Activated CD4-positive, CD25-positive, alpha-beta regulatory T cell (primary cell): Measurements from ENCODE around the gene GRIN2C.
"Not testable (repeated sequence)": the region's sequence is repeated elsewhere in the genome, so short reads cannot be mapped to it uniquely, and the experiment has no call there.

ENCODE experiments used
- DNase-seq, 4 experiments: peaks; one replicate each; lab custom pipeline; 2025; lab: John Stamatoyannopoulos, UW

The GRIN2C gene

DNA sequence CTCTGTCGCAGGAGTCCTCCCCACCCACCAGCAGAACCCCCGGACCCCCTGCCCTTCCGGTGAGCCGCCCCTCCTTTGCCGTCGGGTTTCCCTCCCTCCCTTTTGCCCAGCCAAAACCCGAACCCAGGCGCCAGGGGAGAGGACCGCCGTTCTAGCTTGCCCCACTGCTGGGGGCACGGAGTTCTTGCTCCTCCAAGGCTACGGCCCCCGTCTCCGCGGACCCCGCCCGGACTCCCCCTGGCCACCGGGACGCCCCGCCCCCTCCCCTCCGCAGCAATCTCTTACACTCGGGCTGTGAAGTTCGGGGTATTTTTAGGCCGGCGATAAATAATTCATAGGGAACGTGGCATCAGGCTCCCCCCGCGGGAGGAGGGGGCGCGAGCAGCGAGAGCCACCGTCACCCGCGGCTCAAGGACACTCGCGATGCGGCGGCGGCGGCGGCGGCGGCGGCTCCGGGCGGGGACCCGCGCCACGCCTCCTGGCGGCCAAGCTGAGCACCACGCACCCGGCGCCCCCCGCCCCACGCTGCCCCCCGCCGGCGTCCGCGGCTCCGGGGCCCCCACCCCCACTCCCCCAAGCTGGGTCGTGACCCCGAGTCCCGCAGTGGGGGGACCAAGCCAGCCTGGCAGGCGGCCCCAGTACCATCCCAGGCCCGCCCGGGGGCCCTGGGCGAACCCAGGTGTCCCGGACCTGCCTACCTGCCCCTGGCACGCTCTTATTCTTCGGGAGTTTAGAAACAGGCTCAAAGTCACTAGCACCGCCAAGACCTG, at the start of gene GRIN2C:
Gene GRIN2C, minus strand, starts transcription at position 427 of the 770 bp plus-strand sequence. CDS start 4,793 bp downstream, outside the sequence.
- DNase-seq: no peak

DNA sequence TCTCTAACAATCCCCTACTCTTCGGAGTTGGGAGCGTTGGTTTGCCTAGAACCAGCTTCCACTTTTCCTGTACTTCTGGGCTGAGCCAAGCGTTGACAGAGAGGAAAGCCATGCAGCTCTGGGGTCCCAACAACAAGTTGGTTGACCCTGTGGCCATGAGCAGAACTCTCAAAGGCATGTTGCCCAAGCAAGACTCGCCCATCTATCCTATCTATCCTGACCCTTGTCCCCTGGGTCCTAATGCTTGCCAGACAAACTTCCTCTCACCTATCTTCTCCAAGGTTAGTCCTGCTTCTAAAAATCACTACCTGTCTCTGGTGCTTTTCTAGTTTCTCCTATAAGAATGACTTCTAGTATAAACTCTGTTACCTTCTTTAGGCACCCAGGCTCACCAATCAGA, 49.4 kb upstream of the GRIN2C start:
- DNase-seq: not testable (repeated sequence)

DNA sequence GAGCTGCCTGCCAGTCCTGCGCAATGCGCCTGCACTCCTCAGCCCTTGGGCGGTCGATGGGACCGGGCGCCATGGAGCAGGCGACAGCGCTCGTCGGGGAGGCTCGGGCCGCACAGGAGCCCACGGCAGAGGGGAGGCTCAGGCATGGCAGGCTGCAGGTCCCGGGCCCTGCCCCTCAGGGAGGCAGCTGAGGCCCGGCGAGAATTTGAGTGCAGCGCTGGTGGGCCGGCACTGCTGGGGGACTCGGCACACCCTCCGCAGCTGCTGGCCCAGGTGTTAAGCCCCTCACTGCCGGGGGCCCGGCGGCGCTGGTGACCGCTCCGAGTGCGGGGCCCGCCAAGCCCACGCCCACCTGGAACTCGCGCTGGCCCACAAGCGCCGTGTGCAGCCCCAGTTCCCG, 47.3 kb upstream of the GRIN2C start:
- no peak for DNase-seq

DNA sequence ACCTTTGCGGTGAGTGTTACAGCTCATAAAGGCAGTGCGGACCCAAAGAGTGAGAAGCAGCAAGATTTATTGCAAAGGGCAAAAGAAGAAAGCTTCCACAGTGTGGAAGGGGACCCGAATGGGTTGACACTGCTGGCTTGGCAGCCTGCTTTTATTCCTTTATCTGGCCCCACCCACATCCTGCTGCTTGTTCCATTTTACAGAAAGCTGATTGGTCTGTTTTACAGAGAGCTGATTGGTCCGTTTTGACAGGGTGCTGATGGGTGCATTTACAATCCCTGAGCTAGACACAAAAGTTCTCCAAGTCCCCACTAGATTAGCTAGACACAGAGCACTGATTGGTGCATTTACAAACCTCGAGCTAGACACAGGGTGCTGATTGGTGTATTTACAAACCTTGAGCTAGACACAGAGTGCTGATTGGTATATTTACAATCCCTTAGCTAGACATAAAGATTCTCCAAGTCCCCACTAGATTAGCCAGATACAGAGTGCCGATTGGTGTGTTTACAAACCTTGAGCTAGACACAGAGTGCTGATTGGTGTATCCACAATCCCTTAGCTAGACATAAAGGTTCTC, 46.6 kb upstream of the GRIN2C start:
- DNase-seq: not testable (repeated sequence)

DNA sequence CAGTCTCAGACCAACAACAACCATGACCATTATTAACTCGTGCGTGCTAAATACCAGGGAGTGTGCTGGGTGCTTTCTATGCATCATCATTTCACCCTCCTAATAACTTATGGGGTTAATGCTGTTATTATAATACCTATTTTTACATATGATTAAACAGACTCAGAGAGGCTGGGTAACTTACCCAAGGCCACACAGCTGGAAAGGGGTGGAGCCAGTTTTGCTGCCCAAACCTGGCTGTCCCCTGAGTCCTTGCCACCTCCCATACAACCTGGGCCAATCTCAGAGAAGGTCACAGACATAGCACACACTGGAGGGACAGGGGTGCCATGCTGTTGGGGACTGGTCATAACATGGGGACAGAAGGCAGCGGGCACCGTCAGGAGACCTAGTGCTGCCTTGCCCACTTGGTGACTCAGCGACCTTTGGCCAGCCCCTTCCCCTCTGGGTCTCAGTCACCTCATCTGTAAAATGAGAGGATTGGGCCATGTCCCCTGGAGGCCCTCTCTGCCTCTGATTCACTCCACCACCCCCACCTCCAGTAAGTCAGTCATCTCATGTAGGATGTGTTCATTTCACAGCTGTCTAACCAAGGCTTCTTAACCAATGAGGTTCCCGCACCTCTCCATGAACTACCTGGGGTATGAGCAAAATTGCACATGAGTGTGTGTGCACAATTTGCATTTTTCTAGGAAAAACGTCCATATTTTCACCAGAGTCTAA, 45.2 kb upstream of the GRIN2C start:
- no peak for DNase-seq

DNA sequence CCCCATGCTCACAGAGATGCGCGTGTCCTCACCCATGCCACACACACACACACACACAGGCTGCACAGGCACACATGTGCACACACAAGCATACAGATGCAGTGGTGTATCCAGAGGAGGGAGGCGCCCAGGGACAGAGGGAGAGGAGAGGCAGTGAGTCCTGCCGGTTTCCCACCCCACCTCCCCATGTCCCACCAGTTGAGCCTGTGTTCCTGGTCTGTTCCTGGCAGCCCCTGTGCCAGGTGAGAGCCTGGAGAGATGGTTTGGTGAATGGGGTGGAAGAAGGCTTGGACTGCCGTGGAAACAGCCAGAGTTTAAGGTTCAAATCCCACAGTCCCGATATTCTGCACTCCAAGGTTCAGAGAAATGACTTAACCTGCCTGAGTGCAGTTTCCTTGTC, 44.0 kb upstream of the GRIN2C start:
- DNase-seq: no peak

DNA sequence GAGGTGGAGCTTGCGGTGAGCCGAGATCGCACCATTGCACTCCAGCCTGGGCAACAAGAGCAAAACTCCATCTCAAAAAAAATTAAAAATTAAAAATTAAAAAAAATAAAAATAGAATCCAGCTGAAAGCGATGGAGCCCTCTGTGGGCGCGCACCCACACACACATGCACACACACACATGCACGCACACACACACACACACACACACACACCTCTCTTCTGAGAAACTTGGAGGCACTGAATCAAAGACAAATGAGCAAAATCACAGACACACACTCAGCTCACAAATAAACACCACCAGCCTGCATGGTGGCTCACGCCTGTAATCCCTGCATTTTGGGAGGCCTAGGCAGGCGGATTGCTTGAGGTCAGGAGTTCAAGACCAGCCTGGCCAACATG, 43.3 kb upstream of the GRIN2C start:
- no peak for DNase-seq

DNA sequence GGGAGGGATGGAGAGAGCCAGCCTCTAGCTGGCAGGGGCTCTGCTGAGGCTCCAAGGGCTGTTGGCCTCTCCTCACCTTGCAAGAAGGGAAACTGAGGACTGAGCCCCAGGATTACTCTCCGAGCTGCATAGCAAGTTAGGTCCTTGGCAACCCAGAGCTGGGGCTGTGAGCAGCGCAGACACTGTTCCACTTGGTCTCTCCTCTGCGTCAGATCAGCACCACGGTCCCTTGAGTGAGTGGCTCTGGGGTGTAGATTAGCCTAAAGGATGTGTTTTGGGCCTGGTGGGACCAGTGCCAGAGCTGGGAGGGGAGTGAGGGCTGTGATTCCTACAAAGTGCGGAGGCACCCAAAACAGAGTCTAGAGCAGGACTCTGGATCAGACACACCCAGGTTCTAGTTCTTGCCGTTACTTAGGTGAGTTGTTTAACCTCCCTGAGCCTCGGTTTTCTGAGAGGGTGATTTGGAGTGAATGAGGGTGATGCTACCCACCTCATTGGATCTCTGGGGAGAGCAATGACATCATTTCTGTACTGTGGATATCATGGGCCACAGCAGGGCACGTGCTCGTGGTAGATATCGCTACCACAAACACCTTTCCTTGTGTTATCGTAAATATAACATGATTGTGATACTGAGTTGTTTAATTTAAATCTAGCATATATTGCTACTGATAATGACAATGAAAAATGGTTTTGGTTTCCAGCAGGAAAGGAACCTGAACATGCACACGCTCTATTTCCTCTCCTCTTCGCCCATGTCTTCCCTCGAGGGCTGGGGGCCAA, 41.9 kb upstream of the GRIN2C start:
- no peak for DNase-seq

DNA sequence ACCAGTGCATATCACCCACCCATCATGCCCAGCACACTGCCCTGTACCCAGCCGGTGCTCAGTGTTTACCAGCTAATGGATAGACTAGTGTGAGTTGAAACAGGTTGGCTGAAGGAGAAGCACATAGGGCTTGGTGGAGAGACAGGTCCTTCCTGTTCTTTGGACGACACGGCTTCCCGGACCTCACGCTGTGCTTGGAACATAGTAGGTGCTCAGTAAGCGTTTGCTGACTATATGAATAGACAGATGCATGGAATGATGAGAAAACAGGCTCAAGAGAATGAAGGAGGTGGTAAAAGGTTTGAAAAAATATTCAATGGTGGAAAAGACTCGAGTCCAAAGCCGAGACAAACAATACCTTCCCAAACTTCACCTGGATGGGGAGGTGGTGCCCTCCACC, 40.5 kb upstream of the GRIN2C start:
- no peak for DNase-seq

DNA sequence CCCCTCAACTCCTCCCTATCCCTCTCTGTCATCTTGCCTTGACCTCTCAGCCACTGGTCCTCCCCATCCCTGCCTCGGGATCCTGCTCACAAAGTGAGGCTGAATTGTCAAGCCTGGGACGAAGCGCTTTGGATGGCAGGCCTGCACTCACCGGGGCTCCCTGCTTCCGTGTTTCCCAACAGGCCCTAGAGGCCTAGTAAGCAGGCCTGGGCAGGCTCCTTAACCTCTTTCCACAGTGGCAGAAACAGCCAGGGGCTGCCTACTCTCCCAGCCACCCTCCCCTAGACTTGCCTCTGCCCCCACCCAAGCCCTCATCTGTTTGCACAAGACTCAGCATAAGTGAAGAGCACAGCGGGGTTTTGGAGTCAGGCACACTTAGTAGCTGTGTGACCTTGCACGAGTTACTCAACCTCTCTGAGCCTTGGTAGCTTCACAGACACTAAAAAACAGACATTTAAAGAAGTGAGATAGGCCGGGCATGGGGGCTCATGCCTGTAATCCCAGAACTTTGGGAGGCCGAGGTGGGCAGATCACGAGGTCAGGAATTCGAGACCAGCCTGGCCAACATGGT, 38.8 kb upstream of the GRIN2C start:
- DNase-seq: no peak

DNA sequence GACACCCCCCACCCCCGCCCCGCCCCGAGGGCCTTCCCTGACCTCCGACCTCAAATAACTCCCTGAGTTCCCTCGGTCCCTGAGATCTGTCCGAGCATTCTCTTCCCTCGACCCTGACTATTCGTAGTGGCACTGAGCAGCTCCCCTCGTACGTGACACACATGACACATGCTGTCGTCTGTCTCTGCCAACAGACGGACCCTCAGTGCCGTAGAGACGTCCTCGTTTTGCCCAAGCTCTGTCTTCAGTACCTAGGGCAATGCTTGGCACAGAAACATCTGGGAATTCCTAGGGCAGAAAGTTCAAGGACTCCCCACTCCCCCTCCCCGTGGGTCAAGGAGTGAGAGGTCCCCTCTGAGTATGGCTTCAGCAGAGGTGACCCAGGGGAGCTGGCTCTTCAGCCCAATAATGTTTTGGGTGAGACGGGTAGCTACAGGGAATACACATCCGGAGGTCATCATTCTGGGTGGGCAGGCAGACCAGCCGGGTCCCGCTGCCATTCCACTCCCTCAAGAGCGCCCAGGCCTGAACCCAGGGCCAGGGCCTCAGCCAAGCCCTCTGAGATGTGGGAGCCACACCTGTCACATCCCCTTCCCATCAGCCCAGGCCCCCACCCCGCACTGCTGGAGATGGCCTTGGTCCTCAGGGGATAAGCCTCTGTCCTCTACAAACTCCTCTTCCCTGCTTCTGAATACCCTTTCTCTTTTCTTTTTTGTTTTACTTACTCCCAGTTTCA, 34.4 kb upstream of the GRIN2C start:
- no peak for DNase-seq

DNA sequence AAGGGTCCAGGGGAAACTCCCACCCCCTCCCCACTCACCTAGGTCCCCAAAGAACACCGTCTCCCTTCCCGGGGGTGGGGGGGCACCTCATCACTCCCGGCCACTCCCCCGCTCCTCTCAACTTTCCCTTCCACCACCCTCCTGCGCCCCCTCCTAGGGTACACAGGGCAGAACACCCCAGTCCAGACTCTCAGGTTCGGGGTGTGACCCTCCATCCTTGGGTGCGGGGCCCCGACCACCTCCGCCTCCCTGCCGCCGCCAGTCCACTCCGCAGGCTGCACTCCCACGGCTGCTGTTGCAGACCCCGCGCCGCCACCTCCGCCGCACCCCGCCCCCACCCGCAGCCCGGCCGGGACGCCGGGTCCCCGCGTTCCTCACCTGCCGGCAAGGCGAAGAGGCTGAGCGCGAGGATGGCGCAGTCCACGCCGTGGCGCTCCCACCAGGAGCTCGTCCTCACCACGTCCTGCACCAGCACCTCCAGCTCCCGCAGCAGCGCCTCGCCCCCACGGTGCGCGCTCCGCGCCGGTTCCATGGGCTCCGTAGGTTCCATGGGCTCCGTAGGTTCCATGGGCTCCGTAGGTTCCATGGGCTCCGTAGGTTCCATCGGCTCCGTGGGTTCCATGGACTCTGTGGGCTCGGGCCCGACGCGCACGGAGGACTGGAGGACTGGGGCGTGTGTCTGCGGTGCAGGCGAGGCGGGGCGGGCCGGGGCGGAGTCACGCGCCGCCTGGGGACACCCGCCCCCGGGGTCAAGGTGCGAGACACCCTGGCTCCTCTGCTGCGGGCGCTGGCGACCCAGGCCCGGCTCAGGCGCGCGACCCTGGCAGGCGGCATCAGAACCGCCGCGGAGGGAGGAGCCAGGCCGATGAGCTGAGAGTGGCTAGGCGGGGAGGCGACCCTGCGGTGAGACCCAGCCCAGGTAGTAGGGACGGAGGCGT, 33.6 kb upstream of the GRIN2C start, which contains the start of gene FADS6:
Gene FADS6, minus strand, starts transcription at position 660 of the 938 bp plus-strand sequence. Its CDS starts 38 bp downstream, at position 622.
- DNase-seq: no peak

DNA sequence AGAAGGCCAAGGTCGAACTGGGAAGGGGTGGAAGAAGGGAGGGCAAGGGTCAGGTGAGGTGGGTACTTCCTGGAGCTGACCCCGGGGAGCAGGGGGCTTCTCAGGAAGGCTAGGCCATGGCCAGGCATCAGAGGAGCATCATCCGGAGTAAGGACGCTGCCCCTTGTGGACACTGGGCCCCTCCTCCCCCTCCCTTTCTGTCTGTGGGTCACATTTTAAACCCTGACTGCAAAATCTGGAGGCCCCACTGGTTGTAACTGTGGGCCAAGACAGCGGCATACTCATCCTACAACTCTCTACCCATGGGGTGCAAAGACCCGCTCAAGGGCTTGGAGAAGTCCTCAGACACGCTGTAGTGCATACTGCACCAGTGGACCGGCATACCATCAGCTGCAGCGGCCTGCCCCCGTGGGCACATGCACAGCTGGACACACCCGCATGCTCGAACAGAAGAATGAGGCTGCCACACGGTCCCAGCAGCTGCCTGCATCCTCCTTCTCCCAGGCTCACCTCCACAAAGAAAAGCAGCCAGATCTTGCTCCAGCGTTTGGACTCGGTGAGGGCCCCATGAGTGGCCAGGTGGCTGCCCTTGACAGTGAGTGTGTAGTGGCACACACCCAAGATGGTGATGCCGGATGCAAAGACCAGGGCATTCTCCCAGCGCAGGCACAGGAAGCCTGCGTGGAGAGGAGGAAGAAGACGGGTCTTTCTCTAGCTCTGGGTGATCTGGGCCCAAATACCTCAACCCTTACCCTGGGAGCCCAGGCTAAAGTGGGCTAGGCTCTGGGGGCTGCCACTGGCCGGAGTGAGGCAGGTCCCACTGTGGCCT, 32.5 kb upstream of the GRIN2C start:
- DNase-seq: no peak

DNA sequence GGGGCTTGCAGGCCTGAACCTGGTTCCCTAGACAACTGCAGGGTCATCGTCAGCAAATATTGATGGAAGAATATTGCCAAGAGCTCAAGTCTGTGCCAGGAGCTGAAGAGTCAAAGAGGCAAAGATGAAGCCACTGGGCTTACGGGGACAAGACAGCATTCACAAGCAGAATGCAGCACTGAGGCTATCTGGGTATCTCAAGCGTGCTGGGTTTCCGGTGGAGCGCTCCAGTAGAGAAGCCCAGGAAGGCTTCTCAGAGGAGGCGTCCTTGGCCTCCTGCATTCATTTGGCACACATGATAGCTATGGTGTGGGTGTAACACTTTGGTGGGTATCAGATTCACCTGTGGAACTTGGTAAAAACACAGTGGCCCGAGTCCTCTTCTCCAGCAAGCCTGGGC, 30.9 kb upstream of the GRIN2C start:
- DNase-seq: no peak

DNA sequence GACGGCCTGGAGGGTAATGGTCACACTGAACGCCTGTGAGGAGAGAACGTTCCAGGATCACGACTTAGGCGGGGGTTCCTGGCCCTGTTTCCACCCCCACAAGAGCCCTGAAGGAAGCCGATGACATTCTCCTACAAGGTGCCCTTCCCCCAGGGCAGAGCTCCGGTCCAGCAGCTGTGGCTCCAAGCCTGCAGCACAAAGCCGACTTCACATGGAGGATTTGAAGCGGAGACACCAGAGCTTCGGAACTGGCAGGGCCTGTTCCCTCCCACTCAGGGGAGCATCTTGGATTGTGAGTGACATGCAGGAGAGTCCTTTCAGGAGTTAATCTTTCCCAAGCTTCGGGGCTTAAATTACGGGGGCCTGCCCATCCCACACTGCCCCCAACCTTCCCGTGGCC, 28.8 kb upstream of the GRIN2C start:
- DNase-seq: no peak

DNA sequence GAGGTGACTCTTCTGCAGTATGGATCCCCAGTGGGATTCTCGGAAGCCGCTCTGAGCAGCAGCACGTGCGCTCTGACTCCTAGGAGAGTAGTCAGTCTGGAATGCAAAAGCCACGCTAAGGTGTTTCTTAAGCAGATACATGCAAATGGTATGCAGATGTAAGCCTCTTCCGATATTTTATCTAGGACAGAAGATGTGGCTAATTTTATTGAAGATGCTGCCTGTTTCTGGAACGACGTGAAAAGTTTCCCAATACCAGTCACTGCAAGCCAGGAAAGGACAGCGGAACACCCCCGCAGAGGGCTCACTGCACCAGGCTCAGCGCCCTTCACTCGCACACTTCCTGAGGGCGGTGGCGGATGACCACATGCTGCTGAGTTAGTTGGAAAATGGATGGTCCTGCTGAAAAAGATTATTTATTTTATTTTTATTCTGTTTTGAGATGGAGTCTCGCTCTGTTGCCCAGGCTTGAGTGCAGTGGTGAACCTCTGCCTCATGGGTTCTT, 23.6 kb upstream of the GRIN2C start:
- no peak for DNase-seq

DNA sequence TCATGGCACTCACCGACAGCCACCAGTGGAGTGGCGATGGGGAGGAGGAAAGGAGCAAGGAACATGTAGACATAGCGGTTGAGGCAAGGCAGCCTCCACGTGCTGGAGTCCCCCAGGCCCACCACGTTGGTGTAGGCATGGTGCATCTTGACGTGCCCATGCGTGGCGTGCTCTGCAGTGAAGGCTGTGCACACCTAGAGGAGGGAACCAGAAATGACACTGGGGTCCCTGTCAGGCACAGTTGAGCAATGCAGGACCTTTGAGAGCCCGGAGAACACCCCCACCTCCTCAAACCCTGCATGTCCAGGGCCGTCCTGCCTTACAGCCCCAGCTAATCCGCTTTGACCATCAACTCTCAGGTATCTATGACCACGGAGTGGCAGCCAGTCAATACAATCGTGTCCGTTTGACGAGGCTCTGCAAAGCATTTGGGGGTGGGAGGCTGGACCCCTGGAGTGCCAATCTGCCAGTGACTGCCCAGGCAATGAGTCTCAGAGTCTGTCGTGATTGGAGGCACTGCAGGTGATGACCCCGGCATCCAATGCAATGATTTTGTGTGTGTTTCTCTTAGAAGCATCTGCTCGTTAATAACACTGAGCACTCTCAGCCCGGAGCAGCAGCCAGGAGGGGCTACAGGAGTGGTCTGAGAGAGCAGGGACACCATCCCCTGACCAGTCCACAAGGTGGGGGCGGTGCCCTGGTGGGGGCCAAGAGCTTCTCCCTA, 23.0 kb upstream of the GRIN2C start:
- no peak for DNase-seq

DNA sequence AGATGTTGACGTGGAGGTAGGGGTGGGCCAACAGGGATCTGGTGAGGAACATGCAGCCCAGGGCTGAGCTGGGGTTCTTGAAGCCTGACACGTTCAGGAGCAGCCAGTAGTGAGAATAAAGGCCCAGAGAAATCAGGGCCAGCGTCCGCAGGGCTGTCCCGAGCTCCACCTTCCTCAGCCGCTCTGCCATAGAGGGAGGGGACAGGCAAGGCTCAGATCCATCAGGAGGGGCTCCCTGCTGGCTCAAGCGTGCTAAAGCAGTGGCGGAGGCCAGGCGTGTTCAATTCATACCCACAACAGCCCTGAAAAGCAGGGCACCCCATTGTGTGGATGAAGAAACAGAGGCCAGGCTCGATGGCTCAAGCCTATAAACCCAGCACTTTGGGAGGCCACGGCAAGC, 21.4 kb upstream of the GRIN2C start:
- no peak for DNase-seq
